Glutamatergic neuron (in vitro differentiated cells): ENCODE measurements around the gene SERPINA5. TPM values are rescaled to one million over a fixed set of nuclear protein-coding genes. Genes with fewer than 3 reads are reported as not detected.

Experiments
- DNase-seq: peaks from one replicate; pipeline ENCODE4 v3.0.0; 2022
- H3K27ac Mint-ChIP-seq: one replicate; pipeline ENCODE4 v1.8.0; 2020; ENCODE audit warnings: mild to moderate bottlenecking, mixed read lengths, inconsistent platforms; ENCODE audit not compliant: unreplicated experiment
- H3K27me3 Mint-ChIP-seq: one replicate; pipeline ENCODE4 v1.8.0; 2020; ENCODE audit warnings: mild to moderate bottlenecking, moderate library complexity, mixed read lengths, inconsistent platforms; ENCODE audit not compliant: unreplicated experiment
- H3K36me3 Mint-ChIP-seq: one replicate; pipeline ENCODE4 v1.8.0; 2020; ENCODE audit warnings: mild to moderate bottlenecking, mixed read lengths, inconsistent platforms; ENCODE audit not compliant: unreplicated experiment
- H3K4me1 Mint-ChIP-seq: one replicate; pipeline ENCODE4 v1.8.0; 2020; ENCODE audit warnings: mild to moderate bottlenecking, low read depth, mixed read lengths, inconsistent platforms; ENCODE audit not compliant: unreplicated experiment
- H3K4me3 Mint-ChIP-seq: one replicate; pipeline ENCODE4 v1.8.0; 2020; ENCODE audit warnings: mild to moderate bottlenecking, mixed read lengths, inconsistent platforms; ENCODE audit not compliant: unreplicated experiment
- H3K9me3 Mint-ChIP-seq: one replicate; pipeline ENCODE4 v1.8.0; 2020; ENCODE audit warnings: mild to moderate bottlenecking, moderate library complexity, mixed read lengths, inconsistent platforms; ENCODE audit not compliant: unreplicated experiment
- CTCF ChIP-seq: fragments of 200-600 bp; sonication (generic); IDR thresholded peaks from one replicate; pipeline ENCODE4 v1.5.0; 2021; ENCODE audit not compliant: partially characterized antibody, unreplicated experiment
- total RNA-seq: library from RNA; stranded (reverse); fragmentation: NEBNext Ultra II Directional; extraction: Animal tissue kit (Norgen Biotek cat#: 25700); gene quantifications from one replicate; pipeline ENCODE4 v1.2.1, GENCODE V29; 2021; ENCODE audit not compliant: unreplicated experiment

Gene SERPINA5
- total RNA-seq, 1 donor from 2014 or later: not detected

GRCh38 chr14:94621358-94622134 is 40.3 kb downstream of the SERPINA5 start:
- H3K4me1 Mint-ChIP-seq: no peaks in the 10 kb centered on the region
- H3K27me3 Mint-ChIP-seq: peaks cover 4% of the 10 kb centered on the region
- DNase-seq: no peak
- no peak for TF ChIP-seq CTCF
- no peak overlapping the region for H3K27ac Mint-ChIP-seq
- H3K36me3 Mint-ChIP-seq: peaks cover 34% of the 10 kb centered on the region
- H3K4me3 Mint-ChIP-seq: no peak overlapping the region
- peaks cover 25% of the 10 kb centered on the region for H3K9me3 Mint-ChIP-seq

- H3K9me3 Mint-ChIP-seq: peaks cover 18% of the 10 kb centered on the region
- no peak overlapping the region for H3K27ac Mint-ChIP-seq
- H3K4me3 Mint-ChIP-seq: no peak overlapping the region
- no peak for TF ChIP-seq CTCF
- no peaks in the 10 kb centered on the region for H3K4me1 Mint-ChIP-seq
- no peak for DNase-seq
- peaks cover 25% of the 10 kb centered on the region for H3K36me3 Mint-ChIP-seq
- H3K27me3 Mint-ChIP-seq: peaks cover 4% of the 10 kb centered on the region
Measured at GRCh38 chr14:94622653-94623421, 41.6 kb downstream of the SERPINA5 start.

- TF ChIP-seq CTCF: no peak
- H3K9me3 Mint-ChIP-seq: peaks cover 14% of the 10 kb centered on the region
- no peak for DNase-seq
- H3K36me3 Mint-ChIP-seq: peaks cover 20% of the 10 kb centered on the region
- H3K4me3 Mint-ChIP-seq: no peak overlapping the region
- H3K27ac Mint-ChIP-seq: no peak overlapping the region
- H3K27me3 Mint-ChIP-seq: peaks cover 4% of the 10 kb centered on the region
- no peaks in the 10 kb centered on the region for H3K4me1 Mint-ChIP-seq
Measured at GRCh38 chr14:94623422-94623809, 42.2 kb downstream of the SERPINA5 start.

- H3K27me3 Mint-ChIP-seq: peaks cover 4% of the 10 kb centered on the region
- H3K4me1 Mint-ChIP-seq: no peaks in the 10 kb centered on the region
- H3K27ac Mint-ChIP-seq: no peak overlapping the region
- peaks cover 14% of the 10 kb centered on the region for H3K36me3 Mint-ChIP-seq
- H3K9me3 Mint-ChIP-seq: peaks cover 9% of the 10 kb centered on the region
- TF ChIP-seq CTCF: no peak
- H3K4me3 Mint-ChIP-seq: no peak overlapping the region
- no peak for DNase-seq
Measured at GRCh38 chr14:94623856-94624499, 42.8 kb downstream of the SERPINA5 start.
